Inflammatory macrophage treated with lipopolysaccharide for 1 hour (primary cell): ENCODE data around the gene RHEBL1.

Experiments used
- DNase-seq, 2 donors: peaks; one replicate each; pipeline ENCODE4 v3.0.0-alpha.2; 2020 to 2022

Gene RHEBL1

GRCh38 chr12:49018261-49019119 lies 51.3 kb downstream of the RHEBL1 start, which contains the start of gene PRKAG1:
PRKAG1 (minus strand) TSS chr12:49018776; CDS start chr12:49018740, 36 bp downstream.
- DNase-seq: peak; percentile 96

DNA sequence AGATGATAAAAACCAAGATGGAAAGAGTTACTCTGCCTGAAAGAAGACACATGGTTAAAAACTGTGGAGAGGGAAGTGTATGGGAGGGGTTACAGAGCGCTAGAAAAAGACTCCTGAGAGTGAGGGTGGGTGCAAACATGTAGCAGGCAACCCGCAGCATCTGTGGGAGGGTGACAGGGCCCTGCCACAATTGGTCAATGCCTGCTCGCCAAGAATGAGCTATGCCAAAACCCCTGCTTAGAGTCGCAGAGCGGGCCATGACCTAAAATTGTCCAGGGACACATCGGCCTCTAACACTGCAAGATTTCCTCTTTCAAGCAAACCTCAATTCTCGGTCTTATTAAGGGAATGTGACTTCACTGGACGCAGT lies 51.9 kb downstream of the RHEBL1 start:
- DNase-seq: peak; percentile 48 to 71

DNA sequence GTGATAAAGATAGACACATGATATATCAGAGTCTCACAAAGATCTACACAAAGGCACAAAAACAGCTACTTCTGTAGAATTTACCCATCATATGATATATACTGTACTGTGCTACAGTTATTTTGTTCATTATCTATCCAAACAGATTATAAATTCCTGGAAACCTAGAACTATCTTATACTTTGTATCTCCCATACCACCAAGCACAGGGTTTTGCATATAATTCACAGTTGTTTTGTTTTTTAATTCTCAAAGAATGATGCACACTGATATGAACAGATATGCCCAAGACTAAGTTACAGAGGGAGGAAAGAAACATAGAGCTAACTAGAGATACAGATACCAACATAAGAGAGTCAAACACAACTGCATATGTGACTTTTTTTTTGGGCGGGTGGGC lies 54.6 kb downstream of the RHEBL1 start:
- DNase-seq: no peak
